HG03066 (cell line): ENCODE measurements around the gene IFT25.
"Not testable (repeated sequence)": the region's sequence is repeated elsewhere in the genome, so short reads cannot be mapped to it uniquely, and the experiment has no call there.

Source experiments
- ATAC-seq: cut with Tn5 transposase; IDR thresholded peaks from one replicate; pipeline ENCODE4 v1.9.1; 2021; ENCODE audit warnings: low read depth; ENCODE audit not compliant: unreplicated experiment

Gene IFT25

GRCh38 chr1:53945433-53946251 lies at the start of gene IFT25:
TSS of gene IFT25 (minus strand) at chr1:53945699. CDS start at chr1:53940082, 5,617 bp downstream.
- ATAC-seq, result peak; percentile 57

GRCh38 chr1:53994516-53994915 lies 49.0 kb upstream of the IFT25 start:
- ATAC-seq, result not testable (repeated sequence)

GRCh38 chr1:53992085-53992874 lies 46.8 kb upstream of the IFT25 start:
- ATAC-seq, result no peak

- ATAC-seq, result no peak
Observed at GRCh38 chr1:53987880-53988279, 42.4 kb upstream of the IFT25 start.

DNA sequence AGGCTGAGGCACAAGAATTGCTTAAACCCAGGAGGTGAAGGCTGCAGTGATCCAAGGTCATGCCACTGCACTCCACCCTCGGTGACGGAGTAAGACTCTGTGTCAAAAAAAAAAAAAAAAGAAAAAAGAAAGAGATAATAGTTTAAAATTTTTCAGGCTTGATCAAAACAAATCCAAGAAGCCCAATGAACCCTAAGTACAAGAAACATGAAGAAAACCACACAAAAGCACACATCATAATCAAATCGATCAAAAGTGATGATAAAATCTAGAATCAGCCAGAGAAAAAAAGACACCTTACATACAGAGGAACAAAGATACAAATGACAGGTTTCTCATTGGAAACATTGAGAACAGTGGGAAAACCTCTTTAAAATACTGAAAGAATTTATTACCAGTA lies 41.0 kb upstream of the IFT25 start:
- no peak for ATAC-seq

- no peak for ATAC-seq
Observed at GRCh38 chr1:53984726-53985125, 39.2 kb upstream of the IFT25 start.

GRCh38 chr1:53982763-53983104 lies 37.2 kb upstream of the IFT25 start:
- no peak for ATAC-seq

- no peak for ATAC-seq
Observed at GRCh38 chr1:53982034-53982762, 36.7 kb upstream of the IFT25 start.

DNA sequence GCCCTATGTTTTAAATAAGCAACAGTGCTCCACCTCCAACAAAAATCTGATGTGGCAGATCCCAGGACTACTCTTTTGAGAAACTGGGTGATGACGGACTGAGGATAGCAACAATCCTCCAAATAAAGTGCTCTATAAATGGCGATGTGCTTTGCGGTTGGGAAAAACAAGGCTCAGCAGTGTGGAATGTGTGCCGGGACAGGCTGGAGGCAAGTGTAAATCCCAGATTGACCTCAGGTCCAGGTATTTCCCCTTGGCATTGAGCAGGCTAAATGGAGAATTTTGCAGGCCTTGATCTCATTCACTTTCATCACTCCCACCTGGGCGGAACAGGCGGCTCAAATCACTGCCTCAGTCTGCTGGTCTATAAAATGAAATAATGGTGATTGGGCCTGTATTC lies 35.7 kb upstream of the IFT25 start:
- no peak for ATAC-seq

GRCh38 chr1:53979712-53980450 lies 34.4 kb upstream of the IFT25 start:
- no peak for ATAC-seq

- no peak for ATAC-seq
Observed at GRCh38 chr1:53975861-53976260, 30.4 kb upstream of the IFT25 start.

DNA sequence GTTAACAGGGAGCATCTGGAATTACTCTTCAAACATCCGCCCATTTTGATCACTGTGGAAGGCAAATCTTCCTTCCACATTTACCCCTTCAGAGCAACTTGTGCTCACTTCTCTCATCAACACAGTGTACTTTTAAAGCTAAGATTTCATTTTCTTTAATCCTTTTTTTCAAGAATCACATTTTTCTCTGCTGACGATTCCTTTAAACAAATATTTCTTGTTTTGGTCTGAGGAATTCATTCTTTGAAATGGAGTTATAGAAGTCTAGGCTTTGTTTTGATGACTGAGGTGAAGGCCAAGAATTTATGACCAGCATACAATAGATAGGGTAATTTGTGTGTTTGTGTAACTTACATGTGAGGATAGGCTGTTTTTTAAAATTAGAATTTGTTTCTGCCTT lies 26.2 kb upstream of the IFT25 start:
- no peak for ATAC-seq

DNA sequence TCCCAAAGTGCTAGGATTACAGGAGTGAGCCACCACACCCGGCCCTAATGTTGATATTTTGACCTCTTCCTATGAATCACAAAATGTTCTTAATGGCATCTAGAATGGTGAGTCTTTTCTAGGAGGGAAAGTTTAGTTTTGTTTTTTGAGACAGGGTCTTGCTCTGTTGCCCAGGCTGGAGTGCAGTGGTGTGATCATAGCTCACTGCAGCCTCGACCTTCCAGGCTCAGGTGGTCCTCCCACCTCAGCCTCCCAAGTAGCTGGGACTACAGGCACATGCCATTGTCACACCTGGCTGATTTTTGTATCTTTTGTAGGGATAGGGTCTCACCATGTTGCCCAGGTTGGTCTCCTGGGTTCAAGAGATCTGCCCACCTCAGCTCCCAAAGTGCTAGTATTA lies 23.8 kb upstream of the IFT25 start:
- not testable (repeated sequence) for ATAC-seq

DNA sequence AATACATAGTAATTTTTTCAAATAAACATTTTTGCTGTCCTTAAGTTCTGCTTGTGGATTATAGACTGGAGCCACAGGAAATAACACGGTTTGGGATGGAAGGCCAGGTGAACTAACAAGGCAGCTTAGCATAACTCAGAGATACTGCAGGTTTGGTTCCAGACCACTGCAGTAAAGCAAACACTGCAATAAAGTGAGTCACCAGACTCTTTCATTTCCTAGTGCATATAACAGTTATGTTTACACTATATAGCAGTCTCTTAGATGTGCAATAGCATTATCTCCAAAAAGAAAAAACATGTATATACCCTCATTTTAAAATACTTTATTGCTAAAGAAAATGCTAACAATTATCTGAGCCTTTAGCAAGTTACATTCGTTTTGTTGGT lies 22.6 kb upstream of the IFT25 start:
- no peak for ATAC-seq

GRCh38 chr1:53967409-53968124 lies 22.1 kb upstream of the IFT25 start:
- ATAC-seq, result no peak

GRCh38 chr1:53966794-53967193 lies 21.3 kb upstream of the IFT25 start:
- ATAC-seq, result no peak

- ATAC-seq, result no peak
Observed at GRCh38 chr1:53964109-53964508, 18.6 kb upstream of the IFT25 start.

DNA sequence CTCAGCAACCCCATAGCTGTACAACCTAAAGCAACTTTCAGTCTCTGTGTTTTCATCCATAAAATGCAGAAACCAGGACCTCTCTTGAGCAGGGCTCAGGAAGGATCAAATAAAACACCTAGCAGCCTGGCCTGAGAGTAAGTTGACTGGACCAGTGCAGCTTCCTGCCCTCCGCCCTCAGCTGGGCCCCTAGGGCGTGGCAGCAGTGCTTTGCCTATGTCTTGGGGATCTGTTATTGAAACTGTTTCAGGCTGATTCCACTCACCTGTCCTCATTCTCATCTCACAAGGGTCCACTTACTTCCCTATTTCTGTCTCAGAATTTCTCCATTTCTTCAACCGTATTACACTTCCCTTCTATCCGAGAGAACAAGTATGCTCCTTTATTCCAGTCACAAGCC lies 18.0 kb upstream of the IFT25 start:
- ATAC-seq, result no peak

- ATAC-seq, result no peak
Observed at GRCh38 chr1:53962395-53962794, 16.9 kb upstream of the IFT25 start.

DNA sequence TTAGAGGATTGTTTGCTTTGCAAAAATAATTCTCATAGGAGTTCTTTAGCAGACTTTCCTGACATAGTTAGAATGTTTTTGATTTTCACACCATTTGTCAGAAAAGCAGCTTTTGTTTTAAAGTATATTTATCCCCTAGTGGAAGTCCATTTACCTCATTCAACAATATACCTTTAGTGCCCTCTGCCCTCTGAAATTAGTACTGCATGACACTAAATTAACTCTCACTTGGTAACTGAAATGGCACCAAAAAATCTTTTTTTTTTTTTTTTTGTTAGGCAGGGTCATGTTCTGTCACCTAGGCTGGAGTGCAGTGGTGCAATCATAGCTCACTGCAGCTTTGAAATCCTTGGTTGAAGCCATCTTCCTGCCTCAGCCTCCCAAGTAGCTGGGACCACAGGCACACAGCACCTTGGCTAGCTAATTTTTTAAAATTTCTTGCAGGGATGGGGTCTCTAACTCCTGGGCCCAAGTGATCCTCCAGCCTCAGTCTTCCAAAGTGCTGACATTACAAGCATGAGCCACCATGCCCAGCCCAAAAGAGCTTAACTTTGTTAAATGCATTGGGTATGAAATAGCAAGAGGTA lies 14.3 kb upstream of the IFT25 start:
- no peak for ATAC-seq
